Dermis blood vessel endothelial cell (primary cell): ENCODE results near the gene ABCA6. TPM values are rescaled to one million over a fixed set of nuclear protein-coding genes. Genes with fewer than 3 reads are reported as not detected.
"Not testable (repeated sequence)": the region's sequence is repeated elsewhere in the genome, so short reads cannot be mapped to it uniquely, and the experiment has no call there.

Experiments used
- DNase-seq: peaks from one replicate; pipeline ENCODE4 v3.0.0; 2010
- total RNA-seq: library from RNA; depleted of rRNA; stranded (reverse); fragments of >200 nt; gene quantifications from 2 replicates; pipeline ENCODE4 v1.2.3, GENCODE V29; 2014

ABCA6 gene
- total RNA-seq = 15.7 and 39.6 TPM in 2 replicates

GRCh38 chr17:69141431-69142174 is at the start of gene ABCA6:
Gene ABCA6 (minus strand): TSS chr17:69141895. CDS start chr17:69140703, 1,192 bp downstream.
- DNase-seq = peak; percentile 72

- DNase-seq = no peak
Observed at GRCh38 chr17:69188796-69189195, 47.1 kb upstream of the ABCA6 start.

- DNase-seq = no peak
Observed at GRCh38 chr17:69188064-69188463, 46.4 kb upstream of the ABCA6 start.

GRCh38 chr17:69187294-69187693 is 45.6 kb upstream of the ABCA6 start:
- no peak for DNase-seq

GRCh38 chr17:69179227-69179952 is 37.7 kb upstream of the ABCA6 start:
- no peak for DNase-seq

GRCh38 chr17:69176457-69176795 is 34.7 kb upstream of the ABCA6 start:
- DNase-seq = no peak

GRCh38 chr17:69175625-69176456 is 34.1 kb upstream of the ABCA6 start:
- peak; percentile 28 for DNase-seq

GRCh38 chr17:69175262-69175624 is 33.5 kb upstream of the ABCA6 start:
- DNase-seq = no peak

- no peak for DNase-seq
Observed at GRCh38 chr17:69173118-69173517, 31.4 kb upstream of the ABCA6 start.

GRCh38 chr17:69170377-69170776 is 28.7 kb upstream of the ABCA6 start:
- peak; percentile 18 for DNase-seq

GRCh38 chr17:69168642-69169041 is 26.9 kb upstream of the ABCA6 start:
- DNase-seq = not testable (repeated sequence)

- no peak for DNase-seq
Observed at GRCh38 chr17:69166957-69167356, 25.3 kb upstream of the ABCA6 start.

GRCh38 chr17:69164206-69164605 is 22.5 kb upstream of the ABCA6 start:
- no peak for DNase-seq

- DNase-seq = no peak
Observed at GRCh38 chr17:69159418-69159817, 17.7 kb upstream of the ABCA6 start.

GRCh38 chr17:69154267-69154666 is 12.6 kb upstream of the ABCA6 start:
- DNase-seq = no peak

- DNase-seq = no peak
Observed at GRCh38 chr17:69150333-69150732, 8.6 kb upstream of the ABCA6 start.

GRCh38 chr17:69147460-69147859 is 5.8 kb upstream of the ABCA6 start:
- no peak for DNase-seq

GRCh38 chr17:69144331-69145255 is 2.9 kb upstream of the ABCA6 start:
- no peak for DNase-seq

GRCh38 chr17:69143683-69144231 is 2.1 kb upstream of the ABCA6 start:
- no peak for DNase-seq

GRCh38 chr17:69143151-69143550 is 1.5 kb upstream of the ABCA6 start:
- peak; percentile 11 for DNase-seq

- DNase-seq = peak; percentile 35
Observed at GRCh38 chr17:69142175-69142802, 594 bp upstream of the ABCA6 start.
